ENCODE data around the gene INSRR. TPM values are rescaled to one million over a fixed set of nuclear protein-coding genes. Genes with fewer than 3 reads are reported as not detected.
A peak's percentile ranks its signal among the peaks of the same experiment; 100 is the strongest.

The INSRR gene
- total RNA-seq, 4 donors from 2014 or later = not detected

DNA sequence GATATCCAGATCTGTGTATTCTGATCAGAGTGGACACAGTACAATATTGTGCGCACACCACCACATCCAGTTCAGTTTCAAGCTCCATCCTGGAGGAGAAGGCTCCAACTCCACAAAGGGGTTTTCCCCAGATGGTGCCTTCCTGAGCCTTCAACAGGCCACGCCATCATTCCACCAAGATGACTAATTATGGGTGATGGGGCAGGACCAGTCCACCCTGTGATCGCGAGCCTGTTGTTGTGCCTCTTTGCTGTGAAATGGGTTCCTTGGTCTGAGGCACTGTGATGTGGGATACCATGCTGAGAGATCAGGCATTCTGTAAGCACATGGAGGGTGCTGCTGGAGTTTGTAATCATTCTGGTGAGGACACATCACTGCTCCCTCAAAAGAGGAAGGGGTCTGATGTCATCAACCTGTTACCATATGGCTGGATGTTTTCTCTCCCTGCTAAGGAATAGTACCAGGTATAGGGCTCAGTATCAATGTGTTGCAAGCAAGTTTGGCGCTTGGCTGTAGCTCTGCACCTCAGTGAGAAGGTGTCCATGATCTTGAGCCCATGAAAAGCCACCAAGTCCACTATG lies 35.6 kb downstream of the INSRR start:
- DNase-seq (ENCODE audit: extremely low spot score) = no peak
- TF ChIP-seq POLR2AphosphoS5 (IDR thresholded peaks at IDR 0.05) (no peak), POLR2A (IDR thresholded peaks at IDR 0.05; ENCODE audit: low read depth) (no peak), EP300 (IDR thresholded peaks at IDR 0.05) (no peak)
- TF ChIP-seq, protein P1, sequence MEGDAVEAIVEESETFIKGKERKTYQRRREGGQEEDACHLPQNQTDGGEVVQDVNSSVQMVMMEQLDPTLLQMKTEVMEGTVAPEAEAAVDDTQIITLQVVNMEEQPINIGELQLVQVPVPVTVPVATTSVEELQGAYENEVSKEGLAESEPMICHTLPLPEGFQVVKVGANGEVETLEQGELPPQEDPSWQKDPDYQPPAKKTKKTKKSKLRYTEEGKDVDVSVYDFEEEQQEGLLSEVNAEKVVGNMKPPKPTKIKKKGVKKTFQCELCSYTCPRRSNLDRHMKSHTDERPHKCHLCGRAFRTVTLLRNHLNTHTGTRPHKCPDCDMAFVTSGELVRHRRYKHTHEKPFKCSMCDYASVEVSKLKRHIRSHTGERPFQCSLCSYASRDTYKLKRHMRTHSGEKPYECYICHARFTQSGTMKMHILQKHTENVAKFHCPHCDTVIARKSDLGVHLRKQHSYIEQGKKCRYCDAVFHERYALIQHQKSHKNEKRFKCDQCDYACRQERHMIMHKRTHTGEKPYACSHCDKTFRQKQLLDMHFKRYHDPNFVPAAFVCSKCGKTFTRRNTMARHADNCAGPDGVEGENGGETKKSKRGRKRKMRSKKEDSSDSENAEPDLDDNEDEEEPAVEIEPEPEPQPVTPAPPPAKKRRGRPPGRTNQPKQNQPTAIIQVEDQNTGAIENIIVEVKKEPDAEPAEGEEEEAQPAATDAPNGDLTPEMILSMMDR (IDR thresholded peaks at IDR 0.05) = no peak
- no peaks in the 10 kb centered on the region for H3K27me3 ChIP-seq
- no peaks in the 10 kb centered on the region for H3K4me1 ChIP-seq
- intact Hi-C loops (cut with DNase I) = no loop called here
- H3K36me3 ChIP-seq = no peaks in the 10 kb centered on the region
- H3K4me3 ChIP-seq = no peak overlapping the region
- H3K9me3 ChIP-seq = no peaks in the 10 kb centered on the region
- H3K27ac ChIP-seq (replicated peaks in 1 of 4) = no peak overlapping the region
- 94% methylated on average over 4 of the region's 5 CpGs for WGBS

DNA sequence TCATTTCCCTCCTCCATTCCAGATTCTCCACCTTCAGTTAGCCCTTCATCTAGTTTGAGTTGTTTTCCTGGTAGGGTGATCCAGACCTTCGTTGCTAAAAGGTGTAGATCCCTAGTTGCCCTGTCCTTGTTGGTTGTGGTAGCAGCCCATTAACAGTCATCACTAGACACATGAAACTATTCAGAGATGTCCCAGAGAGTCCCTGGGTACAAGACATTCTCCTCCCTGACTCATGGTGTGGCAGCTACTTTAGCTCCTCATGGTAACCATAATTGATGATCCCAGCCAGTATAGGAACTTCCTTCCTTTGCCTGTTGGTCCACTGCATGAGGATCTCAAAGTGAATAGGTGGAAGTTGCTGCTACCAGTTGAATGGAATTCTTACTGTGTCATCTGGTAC lies 36.2 kb downstream of the INSRR start:
- 80% methylated on average over 1 of the region's 1 CpG for WGBS
- DNase-seq (ENCODE audit: extremely low spot score) = no peak
- no peak overlapping the region for H3K4me3 ChIP-seq
- TF ChIP-seq POLR2A (IDR thresholded peaks at IDR 0.05; ENCODE audit: low read depth) = no peak
- H3K27me3 ChIP-seq = no peaks in the 10 kb centered on the region
- intact Hi-C loops (cut with DNase I) = no loop called here
- H3K9me3 ChIP-seq = no peaks in the 10 kb centered on the region
- no peaks in the 10 kb centered on the region for H3K36me3 ChIP-seq
- H3K27ac ChIP-seq (replicated peaks in 1 of 4) = no peak overlapping the region
- no peaks in the 10 kb centered on the region for H3K4me1 ChIP-seq

DNA sequence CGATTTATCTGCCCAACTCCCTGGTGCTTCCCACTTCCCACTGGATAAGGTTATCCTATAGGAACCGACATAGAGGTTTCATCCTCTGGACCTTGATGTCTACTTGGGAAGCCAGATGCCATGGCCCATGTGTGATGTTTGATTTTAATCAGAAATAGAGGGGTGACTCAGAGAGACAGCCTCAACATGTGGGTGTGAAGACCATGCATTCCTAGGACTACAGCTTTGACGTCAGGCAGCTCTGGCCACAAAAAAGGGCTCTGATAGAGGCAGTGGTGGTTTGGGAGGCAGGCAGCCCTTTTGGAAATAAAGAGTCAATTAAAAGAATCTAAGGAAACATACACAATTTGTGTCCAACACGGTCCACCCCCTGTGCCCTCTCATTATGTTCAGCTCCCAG lies 37.1 kb downstream of the INSRR start:
- Histone ChIP-seq H3K27me3 (no peaks in the 10 kb centered on the region), H3K4me1 (peaks cover 0 to 3% (median 2%) of the 10 kb centered on the region in 4 donors), H3K27ac (replicated peaks in 1 of 4) (no peak overlapping the region), H3K36me3 (no peaks in the 10 kb centered on the region), H3K9me3 (no peaks in the 10 kb centered on the region), H3K4me3 (no peak overlapping the region)
- 68% methylated on average over 4 of the region's 4 CpGs for WGBS
- DNase-seq (ENCODE audit: extremely low spot score) = no peak
- intact Hi-C loops (cut with DNase I) = no loop called here
- no peak for TF ChIP-seq POLR2A (IDR thresholded peaks at IDR 0.05; ENCODE audit: low read depth)
- TF ChIP-seq POLR2AphosphoS5 (IDR thresholded peaks at IDR 0.05) = no peak
- TF ChIP-seq, protein P1 (IDR thresholded peaks at IDR 0.05) = no peak
- no peak for TF ChIP-seq EP300 (IDR thresholded peaks at IDR 0.05)

DNA sequence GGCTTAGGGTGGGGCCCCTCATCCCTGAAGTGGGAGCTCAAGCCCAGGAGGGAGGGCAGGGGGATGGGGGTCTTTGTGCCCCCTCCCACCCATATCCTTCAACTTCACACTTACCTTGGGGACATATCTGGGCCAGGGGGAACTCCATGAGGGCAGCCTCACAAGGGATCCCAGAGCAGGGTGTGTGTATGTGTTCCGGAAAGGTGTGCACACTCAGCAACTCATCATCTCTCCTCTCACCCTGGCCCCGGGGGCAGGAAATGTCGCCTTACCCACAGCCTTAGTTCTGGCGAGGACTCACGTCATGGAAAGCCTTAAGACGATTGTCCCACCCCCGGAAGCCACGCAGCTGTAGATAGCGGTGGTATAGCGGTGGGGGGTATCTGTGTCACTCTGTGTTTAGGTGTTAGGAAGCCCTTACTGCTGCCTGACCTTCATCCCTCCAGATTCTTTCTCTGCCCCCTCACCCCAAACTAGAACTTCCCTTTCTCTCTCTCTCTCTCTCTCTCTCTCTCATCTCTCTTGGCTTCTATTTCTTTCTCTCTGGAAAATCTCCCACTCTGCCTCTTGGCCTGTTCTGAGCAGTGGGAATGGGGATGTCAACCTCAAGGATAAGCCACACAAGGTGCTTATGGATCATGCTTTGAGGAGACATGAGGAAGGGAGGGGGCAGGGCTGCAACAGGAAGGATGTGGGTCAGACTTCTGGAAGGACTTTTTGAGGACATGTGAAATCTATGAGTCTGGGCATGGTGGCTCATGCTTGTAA lies 42.2 kb downstream of the INSRR start, which contains the start of gene SH2D2A:
SH2D2A (minus strand) TSS at position 288 of the 768 bp plus-strand sequence; CDS start at position 148, 140 bp downstream.
- peak; percentile 23 to 50 for TF ChIP-seq POLR2AphosphoS5 (IDR thresholded peaks at IDR 0.05)
- TF ChIP-seq POLR2A (IDR thresholded peaks at IDR 0.05; ENCODE audit: low read depth) = no peak
- TF ChIP-seq EP300 (IDR thresholded peaks at IDR 0.05) = no peak
- TF ChIP-seq, protein P1 (IDR thresholded peaks at IDR 0.05) = no peak
- DNase-seq (ENCODE audit: extremely low spot score) = peak; percentile 93
- H3K9me3 ChIP-seq = no peaks in the 10 kb centered on the region
- H3K27ac ChIP-seq (replicated peaks in 1 of 4) = peak within 1 kb of the TSS; percentile 64 to 74 (median 66)
- H3K27me3 ChIP-seq = peaks cover 0 to 11% (median 0%) of the 10 kb centered on the region in 4 donors
- intact Hi-C loops (cut with DNase I) = no loop called here
- H3K36me3 ChIP-seq = no peaks in the 10 kb centered on the region
- peak within 1 kb of the TSS; percentile 24 to 44 (median 31) for H3K4me3 ChIP-seq
- peaks cover 18 to 35% (median 29%) of the 10 kb centered on the region in 4 donors for H3K4me1 ChIP-seq
- WGBS = 73% methylated on average over 8 of the region's 10 CpGs

DNA sequence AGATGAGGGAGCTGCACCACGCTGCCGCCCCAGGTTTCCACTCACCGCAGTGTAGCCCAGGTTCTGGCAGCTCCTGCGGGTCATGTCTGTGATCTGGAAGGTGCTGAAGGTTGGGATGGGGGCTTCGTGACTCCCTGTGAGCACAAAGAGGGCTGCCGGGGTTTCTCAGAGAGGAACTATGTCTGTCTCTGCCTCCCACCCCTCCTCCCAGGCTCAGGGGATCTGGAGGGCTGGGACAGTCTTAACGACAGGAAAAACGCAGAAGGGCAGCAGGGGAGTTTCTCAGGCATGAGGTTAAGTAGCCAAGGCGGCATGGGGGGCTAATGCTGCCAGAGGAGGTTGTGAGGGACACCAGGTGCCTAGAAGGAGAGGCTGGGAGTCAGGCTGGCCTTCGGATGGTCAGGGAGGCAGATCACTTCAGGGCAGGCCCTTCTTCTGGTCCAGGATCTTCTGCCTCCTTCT lies 42.9 kb downstream of the INSRR start:
- 61% methylated on average over 9 of the region's 10 CpGs for WGBS
- H3K27me3 ChIP-seq = peaks cover 0 to 13% (median 0%) of the 10 kb centered on the region in 4 donors
- peaks cover 18 to 35% (median 29%) of the 10 kb centered on the region in 4 donors for H3K4me1 ChIP-seq
- TF ChIP-seq POLR2A (IDR thresholded peaks at IDR 0.05; ENCODE audit: low read depth) (no peak), EP300 (IDR thresholded peaks at IDR 0.05) (no peak), POLR2AphosphoS5 (IDR thresholded peaks at IDR 0.05) (no peak)
- TF ChIP-seq, protein P1 (IDR thresholded peaks at IDR 0.05) = no peak
- H3K27ac ChIP-seq (replicated peaks in 1 of 4) = peak overlapping the region; percentile 64 to 74 (median 66)
- intact Hi-C loops (cut with DNase I) = no loop called here
- H3K36me3 ChIP-seq = no peaks in the 10 kb centered on the region
- no peak for DNase-seq (ENCODE audit: extremely low spot score)
- no peaks in the 10 kb centered on the region for H3K9me3 ChIP-seq
- peak overlapping the region; percentile 24 to 44 (median 31) for H3K4me3 ChIP-seq

All from esophagus muscularis mucosa (tissue), 4 donors.